ENCODE data around the gene P2RX1.

P2RX1 gene

DNA sequence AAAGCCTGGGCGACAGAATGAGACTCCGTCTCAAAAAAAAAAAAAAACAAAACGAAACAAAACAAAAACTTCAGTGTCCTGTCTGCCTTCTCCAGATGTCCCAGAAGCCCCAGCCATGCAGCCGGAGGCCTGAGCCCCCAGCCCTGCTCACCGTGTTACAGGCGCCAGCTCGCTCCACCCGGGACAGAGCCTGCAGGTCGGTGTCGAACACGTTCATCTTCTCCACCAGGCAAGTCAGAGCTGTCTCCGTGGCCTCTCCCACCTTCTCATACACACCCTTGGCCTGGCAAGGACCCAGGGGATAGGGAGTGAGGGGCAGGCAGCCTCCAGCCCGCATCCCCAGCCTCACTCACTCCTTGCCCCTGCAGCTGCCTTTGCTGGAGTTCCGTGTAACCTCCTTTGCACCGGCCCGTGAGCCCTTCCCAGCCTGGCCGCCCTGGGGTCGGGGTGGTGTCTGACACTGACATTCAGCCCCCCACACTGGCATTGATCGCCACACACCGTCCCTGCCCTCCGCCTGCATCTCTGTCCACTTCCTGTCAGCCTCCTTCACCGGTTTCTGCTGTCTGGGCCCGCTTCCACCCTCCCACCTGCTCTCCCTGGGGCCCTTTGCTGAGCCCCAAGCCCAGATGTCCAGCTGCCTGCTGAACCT lies 27.1 kb upstream of the P2RX1 start:
- TF ChIP-seq GATA2 (IDR thresholded peaks at IDR 0.05; ENCODE audit: low read depth, low read length), result no peak
- TF ChIP-seq GATA3 (IDR thresholded peaks at IDR 0.05; ENCODE audit: low read depth, low read length), result no peak

DNA sequence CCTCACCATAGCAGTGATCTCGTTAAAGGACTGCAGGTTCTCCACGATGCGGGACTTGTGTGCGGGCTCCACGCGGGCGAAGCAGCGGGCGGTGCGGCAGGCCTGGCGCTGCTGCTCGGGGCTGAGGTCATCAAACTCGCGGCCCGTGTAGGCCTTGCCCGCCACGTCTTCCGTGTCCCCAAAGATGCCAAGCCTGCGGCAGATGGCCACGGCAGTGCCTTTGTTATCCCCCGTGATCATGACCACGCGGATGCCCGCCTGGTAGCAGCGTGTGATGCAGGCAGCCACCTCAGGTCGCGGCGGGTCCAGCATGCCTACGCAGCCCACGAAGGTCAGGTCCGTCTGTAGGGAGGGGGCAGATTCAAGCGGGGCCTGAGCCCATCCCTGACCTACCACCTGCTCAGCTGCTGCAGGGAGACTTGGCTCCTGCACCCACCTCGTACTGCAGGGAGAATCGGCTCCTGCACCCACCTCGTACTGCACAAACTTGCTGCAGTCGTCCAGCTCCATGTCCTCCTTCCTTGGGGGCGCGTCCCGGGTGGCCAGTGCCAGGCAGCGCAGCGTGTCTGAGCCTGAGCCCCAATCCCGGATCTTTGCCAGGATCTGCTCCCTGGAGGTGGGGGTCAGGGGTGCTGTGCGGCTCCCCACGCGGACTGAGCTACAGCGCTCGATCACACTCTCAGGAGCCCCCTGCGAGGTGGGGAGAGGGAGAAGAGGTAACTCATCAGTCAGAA lies 24.9 kb upstream of the P2RX1 start:
- TF ChIP-seq GATA3 (IDR thresholded peaks at IDR 0.05; ENCODE audit: low read depth, low read length) (no peak), GATA2 (IDR thresholded peaks at IDR 0.05; ENCODE audit: low read depth, low read length) (no peak)

DNA sequence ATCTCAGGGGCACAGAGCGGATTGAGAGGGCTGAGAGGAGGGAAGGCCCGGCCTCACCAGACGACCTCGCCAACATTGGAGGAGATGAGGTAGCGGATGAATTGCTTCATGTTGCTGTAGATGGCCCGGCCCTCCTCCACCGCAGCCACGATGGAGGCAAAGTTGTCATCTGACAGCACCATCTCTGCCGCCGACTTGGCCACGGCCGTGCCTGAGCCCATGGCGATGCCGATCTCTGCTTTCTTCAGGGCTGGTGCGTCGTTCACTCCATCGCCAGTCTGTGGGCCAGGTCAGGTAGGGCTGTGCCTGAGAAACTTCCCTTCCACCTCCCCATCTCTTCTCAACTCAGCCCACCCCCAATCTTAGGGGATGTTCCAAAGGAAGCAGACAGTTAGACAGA lies 21.1 kb upstream of the P2RX1 start:
- no peak for TF ChIP-seq GATA3 (IDR thresholded peaks at IDR 0.05; ENCODE audit: low read depth, low read length)
- no peak for TF ChIP-seq GATA2 (IDR thresholded peaks at IDR 0.05; ENCODE audit: low read depth, low read length)

DNA sequence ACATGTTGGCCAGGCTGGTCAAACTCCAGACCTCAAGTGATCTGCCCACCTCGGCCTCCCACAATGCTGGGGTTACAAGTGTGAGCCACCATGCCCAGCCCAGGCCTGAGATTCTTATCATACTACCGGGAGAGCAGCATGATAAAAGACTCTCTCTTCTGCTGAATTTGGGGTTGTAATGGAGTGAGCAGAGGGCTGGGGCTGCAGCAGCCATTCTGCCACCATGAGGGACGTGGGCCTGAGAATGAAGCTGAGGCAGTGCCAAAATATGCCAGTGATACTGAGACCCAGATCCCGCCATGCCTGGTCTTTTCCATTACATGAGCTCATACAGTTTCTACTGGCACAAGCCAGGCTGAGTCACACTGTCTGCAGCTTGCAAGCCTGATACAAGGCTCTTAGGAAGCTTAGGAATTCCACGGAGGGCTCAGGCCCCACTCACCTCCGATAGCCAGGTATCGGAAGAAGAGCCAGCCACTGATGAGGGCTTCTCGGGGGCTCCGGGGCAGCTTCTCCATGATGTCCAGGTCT lies 19.6 kb upstream of the P2RX1 start:
- TF ChIP-seq GATA3 (IDR thresholded peaks at IDR 0.05; ENCODE audit: low read depth, low read length) (no peak), GATA2 (IDR thresholded peaks at IDR 0.05; ENCODE audit: low read depth, low read length) (no peak)

DNA sequence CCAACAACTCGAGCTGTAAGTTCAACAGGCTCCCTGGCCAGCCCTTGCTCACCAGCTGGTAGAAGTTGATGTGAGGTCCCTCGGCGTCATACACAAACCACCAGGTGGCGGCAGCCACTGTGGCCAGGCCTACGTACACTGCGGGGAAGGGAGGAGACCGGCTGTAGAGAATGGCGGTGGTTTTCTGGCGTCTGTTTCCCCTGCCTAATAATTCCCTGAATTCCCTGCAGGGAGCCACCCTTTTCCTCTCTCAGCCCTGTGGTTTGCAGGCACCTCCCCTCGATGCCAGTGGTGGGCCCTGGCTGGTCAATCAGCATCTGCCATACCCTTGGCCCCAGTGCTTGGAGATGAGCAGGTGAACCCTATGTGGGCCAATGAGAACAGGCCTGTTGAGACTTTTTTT lies 18.9 kb upstream of the P2RX1 start:
- TF ChIP-seq GATA3 (IDR thresholded peaks at IDR 0.05; ENCODE audit: low read depth, low read length), result no peak
- no peak for TF ChIP-seq GATA2 (IDR thresholded peaks at IDR 0.05; ENCODE audit: low read depth, low read length)

DNA sequence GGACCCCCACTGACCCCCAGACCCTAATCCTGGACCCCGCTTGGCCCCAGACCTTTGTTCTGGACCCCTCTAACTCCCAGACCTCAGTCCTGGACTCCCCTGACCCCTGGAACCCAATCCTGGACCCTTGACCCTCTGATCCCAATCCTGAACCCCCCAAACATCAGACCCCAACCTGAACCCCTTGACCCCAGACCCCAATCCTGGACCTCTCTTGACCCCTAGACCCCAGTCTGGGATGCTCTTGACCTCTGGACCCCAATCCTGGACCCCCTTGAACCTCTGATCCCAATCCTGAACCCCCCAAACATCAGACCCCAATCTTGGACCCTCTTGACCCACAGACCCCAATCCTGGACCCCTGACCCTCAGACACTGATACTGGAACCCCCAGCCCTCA lies 13.5 kb upstream of the P2RX1 start:
- TF ChIP-seq GATA2 (IDR thresholded peaks at IDR 0.05; ENCODE audit: low read depth, low read length), result no peak
- TF ChIP-seq GATA3 (IDR thresholded peaks at IDR 0.05; ENCODE audit: low read depth, low read length), result no peak

DNA sequence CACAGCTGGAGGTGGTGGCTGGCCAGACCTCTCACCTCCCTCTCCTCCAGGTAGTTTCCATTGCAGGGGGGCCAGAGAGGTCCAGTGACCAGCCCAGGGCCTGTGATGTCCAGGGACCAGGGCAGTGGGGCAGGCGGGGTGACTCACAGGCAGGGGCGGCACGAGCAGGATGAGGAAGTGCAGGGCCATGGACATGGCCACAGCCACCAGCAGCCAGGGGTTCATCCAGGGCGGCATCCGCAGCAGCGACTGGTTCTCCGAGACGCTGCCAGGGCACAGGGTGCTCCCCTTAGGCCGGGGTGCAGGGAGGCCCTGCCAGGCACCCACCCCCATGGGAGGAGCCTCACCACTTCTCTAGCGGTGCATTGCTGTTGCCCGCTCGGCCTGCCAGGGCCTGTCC lies 12.9 kb upstream of the P2RX1 start:
- TF ChIP-seq GATA2 (IDR thresholded peaks at IDR 0.05; ENCODE audit: low read depth, low read length), result no peak
- no peak for TF ChIP-seq GATA3 (IDR thresholded peaks at IDR 0.05; ENCODE audit: low read depth, low read length)

DNA sequence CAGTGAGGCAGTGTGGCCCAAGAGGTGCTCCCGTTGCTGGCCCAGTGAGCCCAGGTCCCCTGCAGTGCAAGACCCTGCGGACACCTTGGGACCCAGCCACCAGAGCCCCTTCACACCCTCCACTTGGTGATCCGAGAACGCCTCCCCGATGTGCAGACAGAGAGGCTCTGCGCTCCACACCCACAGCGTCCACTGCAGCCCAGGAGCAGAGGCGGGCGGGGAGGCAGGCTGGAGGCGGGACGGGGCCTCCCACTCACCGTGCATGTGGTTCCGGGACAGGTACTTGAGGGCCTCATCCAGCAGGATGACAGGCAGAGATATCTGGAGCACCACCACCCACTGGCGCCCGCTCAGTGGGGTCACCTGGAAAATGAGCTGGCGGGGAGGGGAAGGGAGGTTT lies 12.1 kb upstream of the P2RX1 start:
- TF ChIP-seq GATA3 (IDR thresholded peaks at IDR 0.05; ENCODE audit: low read depth, low read length), result no peak
- no peak for TF ChIP-seq GATA2 (IDR thresholded peaks at IDR 0.05; ENCODE audit: low read depth, low read length)

DNA sequence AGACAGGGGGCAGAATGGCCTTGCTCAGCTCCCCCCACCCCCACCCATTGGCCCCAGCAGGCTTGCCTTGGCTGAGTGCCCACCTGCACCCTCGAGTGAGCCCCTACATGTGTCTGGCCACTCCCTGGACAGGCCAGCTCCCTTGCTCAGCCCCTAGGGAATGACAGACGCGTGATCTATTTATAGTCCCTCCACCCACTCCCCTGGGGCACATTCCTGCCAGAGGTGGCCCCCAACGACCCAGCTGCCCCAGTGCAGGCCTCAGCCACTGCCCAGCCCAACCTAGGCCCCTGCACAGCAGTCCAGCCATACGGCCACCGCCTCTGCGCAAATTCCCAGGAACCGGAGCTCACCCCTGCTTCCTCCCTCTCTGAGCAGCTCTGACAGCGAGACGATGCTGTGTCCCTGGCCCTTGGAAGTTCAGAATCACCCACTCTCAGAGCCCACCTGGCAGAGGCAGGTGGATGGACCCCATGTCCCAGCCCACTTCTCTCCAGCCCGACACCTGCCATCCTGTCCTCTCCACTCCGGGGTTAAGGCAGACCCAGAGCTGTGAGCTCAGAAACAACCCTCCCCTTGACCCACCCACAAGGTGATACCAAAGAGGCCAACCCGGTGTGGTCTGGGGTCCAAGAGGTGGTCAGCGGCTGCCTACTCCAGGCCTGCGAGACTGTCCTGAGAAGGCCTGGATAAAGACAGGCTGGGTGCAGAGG lies 11.5 kb upstream of the P2RX1 start:
- TF ChIP-seq GATA2 (IDR thresholded peaks at IDR 0.05; ENCODE audit: low read depth, low read length) (no peak), GATA3 (IDR thresholded peaks at IDR 0.05; ENCODE audit: low read depth, low read length) (no peak)

DNA sequence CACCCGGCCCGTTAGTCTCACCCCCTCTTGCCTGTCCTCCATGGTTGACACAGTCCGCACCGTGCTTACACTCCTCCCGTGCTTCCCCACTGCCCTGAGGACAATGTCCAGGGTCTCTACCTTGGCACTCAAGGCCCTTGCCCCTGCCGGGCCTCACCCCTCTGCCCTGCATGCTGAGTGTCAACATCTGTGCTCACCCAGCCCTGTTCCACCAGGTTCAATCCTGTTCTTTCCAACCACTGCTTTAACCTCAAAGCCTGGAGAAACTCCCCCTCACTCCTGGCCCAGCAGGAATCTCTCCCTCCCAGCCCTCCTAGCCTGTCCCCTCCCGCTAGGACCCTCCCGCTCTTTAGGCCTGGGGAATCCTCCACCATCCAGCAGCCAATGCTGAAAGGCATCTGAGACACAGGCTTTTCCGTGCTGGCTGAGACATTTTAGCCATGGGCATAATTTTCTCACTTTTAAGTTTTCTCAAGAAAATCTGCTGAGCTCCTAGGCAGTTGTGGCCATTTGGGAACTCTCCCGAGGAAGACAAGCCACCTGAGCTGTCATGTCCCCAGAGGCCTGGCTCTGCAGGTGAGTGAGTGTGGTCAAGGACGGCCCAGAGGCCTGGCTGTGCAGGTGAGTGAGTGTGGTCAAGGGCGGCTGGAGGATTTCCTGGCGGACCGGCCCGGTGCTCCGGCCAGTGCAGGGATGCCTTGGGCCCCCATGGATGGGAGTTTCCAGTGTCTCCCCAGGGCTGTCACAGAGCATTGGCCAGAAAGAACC lies 10.8 kb upstream of the P2RX1 start:
- TF ChIP-seq GATA3 (IDR thresholded peaks at IDR 0.05; ENCODE audit: low read depth, low read length) (no peak), GATA2 (IDR thresholded peaks at IDR 0.05; ENCODE audit: low read depth, low read length) (no peak)

DNA sequence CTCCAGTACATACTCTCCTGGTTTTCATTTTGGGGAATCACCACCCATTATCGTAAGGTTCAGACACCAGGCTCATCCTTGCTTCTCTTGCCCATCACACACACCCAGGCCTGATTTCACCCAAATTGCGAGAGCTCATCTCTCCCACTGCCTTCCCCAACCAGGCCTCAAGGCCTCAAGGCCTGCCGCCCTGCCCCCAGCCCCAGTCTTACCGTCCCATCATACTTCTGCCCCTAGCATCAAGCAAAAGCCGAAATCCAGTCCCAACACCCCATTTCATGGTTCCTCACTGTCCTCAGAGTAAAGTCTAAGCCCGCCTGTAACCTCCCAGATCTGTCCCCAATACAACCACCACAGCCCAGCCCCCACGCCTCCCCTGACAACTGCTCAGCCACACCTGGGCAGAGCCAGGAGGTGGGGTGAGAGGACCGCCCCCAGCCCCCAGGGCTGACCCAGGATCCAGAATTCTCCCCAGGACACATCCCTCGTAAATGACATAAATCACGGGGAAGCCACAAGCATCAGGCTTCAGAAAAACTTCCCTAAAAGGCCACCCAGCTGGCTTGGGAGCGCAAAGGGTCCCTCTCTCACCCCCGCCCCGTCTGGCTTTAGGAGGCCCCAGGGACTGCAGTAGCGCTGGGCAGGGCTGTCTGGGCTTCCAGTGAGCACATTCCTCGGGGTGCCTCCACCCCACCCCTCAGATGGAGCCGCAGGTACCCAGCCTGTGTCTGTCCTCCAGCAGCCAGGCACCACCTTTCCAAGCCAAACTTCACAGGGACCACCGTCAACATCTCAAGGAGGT lies 9.6 kb upstream of the P2RX1 start:
- TF ChIP-seq GATA3 (IDR thresholded peaks at IDR 0.05; ENCODE audit: low read depth, low read length) (no peak), GATA2 (IDR thresholded peaks at IDR 0.05; ENCODE audit: low read depth, low read length) (no peak)

DNA sequence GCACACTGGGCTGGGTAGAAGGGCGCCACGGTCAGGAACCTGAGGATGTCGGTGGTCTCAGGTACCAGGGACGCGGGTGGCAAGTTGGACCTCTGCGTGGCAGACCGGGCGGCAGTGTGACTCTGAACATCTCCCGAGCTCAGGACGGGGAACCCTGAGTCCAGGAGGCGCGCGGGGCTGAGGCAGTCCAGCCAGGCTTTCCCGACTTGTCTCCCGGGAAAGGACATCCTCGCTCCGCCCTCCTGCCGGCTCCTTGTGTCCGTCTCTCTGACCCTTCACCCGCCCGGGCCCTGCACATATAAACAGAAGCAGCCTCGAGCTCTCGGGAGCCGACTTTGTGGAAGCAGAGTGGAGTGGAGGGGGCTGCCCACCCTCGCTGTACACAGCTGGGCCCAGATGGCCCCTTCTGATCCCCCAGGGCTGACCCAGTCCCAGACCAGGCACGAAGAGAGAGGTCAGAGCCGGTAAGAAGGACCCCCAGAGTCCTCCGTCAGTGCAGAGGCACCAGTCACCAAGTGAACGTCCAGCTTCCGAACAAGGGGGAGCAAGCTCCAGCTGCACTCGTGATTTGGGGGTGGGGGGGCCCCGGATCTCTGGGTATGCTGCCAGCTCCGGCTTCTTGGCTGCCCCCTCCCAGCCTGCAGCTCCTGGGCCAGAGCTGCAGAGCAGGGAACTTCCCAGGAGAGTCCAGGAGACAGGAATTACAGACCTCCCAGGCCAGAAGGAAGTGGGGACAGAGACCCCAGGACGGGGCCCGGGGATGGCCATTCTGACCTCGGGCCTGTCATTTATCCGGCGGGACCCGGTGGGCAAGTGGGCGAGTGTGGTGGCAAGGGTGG lies 8.5 kb upstream of the P2RX1 start:
- TF ChIP-seq GATA3 (IDR thresholded peaks at IDR 0.05; ENCODE audit: low read depth, low read length) (no peak), GATA2 (IDR thresholded peaks at IDR 0.05; ENCODE audit: low read depth, low read length) (no peak)

All from SH-SY5Y (cell line).